Skeletal muscle satellite cell (primary cell): ENCODE data around the gene WSB1.

Experiments
- H3K27me3 ChIP-seq: 2 replicates; pipeline ENCODE4 v1.7.0; 2013; ENCODE audit warnings: low read length; ENCODE audit not compliant: control insufficient read depth, insufficient read depth
- H3K36me3 ChIP-seq: 2 replicates; pipeline ENCODE4 v1.7.0; 2013; ENCODE audit warnings: mild to moderate bottlenecking, control low read depth, low read length; ENCODE audit not compliant: insufficient read depth
- H3K4me1 ChIP-seq: 2 replicates; pipeline ENCODE4 v1.7.0; 2013; ENCODE audit warnings: low read length; ENCODE audit not compliant: control insufficient read depth, insufficient read depth
- H3K4me2 ChIP-seq: 2 replicates; pipeline ENCODE4 v1.7.0; 2013; ENCODE audit warnings: mild to moderate bottlenecking, low read length
- H3K4me3 ChIP-seq: 2 replicates; pipeline ENCODE4 v1.7.0; 2013; ENCODE audit warnings: low read length
- H3K9ac ChIP-seq: 2 replicates; pipeline ENCODE4 v1.7.0; 2013; ENCODE audit warnings: mild to moderate bottlenecking, low read depth, low read length, moderate library complexity
- H3K9me3 ChIP-seq: replicated peaks from 2 replicates; pipeline ENCODE4 v1.7.0; 2013; ENCODE audit warnings: mild to moderate bottlenecking, control low read depth, low read length

Gene WSB1

GRCh38 chr17:27296428-27296979, 2.6 kb downstream of the WSB1 start:
- Histone ChIP-seq H3K9me3 (no peaks in the 10 kb centered on the region), H3K4me3 (peak overlapping the region; percentile 97), H3K4me1 (peaks cover 21% of the 10 kb centered on the region), H3K27me3 (no peaks in the 10 kb centered on the region), H3K9ac (peak overlapping the region; percentile 99), H3K4me2 (peak overlapping the region; percentile 80), H3K36me3 (peaks cover 5% of the 10 kb centered on the region)

DNA sequence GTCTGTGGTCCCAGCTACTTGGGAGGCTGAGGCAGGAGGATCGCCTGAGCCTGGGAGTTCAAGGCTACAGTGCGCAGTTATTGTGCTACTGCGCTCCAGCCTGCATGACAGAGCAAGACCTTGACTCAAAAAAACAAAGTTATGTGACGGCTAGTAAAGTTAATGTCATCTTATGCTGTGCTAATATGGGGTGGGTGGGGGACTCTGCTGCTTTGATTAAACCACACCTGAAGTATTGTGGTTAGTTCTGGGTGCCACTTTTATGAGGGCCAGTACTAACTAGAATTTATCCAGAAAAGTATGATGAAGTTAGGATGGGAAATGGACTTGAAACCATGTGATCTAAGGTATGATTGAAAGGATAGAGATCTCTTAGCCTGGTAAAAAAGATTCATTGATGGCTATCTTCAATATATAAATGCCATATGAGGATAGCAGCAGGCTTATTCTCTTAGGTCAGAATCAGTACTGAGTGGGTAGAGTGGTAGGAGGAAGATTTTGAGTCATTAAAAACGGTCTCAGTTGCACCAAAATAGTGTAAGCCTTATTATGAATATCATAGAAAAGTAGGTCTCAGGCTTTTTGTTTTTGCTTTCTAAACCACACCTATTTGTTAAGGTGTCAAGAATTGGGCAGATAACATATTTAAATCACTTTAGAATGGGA, 5.6 kb downstream of the WSB1 start:
- Histone ChIP-seq H3K9ac (no peak overlapping the region), H3K4me1 (peaks cover 15% of the 10 kb centered on the region), H3K4me3 (no peak overlapping the region), H3K4me2 (no peak overlapping the region), H3K9me3 (no peaks in the 10 kb centered on the region), H3K27me3 (no peaks in the 10 kb centered on the region), H3K36me3 (peaks cover 15% of the 10 kb centered on the region)

DNA sequence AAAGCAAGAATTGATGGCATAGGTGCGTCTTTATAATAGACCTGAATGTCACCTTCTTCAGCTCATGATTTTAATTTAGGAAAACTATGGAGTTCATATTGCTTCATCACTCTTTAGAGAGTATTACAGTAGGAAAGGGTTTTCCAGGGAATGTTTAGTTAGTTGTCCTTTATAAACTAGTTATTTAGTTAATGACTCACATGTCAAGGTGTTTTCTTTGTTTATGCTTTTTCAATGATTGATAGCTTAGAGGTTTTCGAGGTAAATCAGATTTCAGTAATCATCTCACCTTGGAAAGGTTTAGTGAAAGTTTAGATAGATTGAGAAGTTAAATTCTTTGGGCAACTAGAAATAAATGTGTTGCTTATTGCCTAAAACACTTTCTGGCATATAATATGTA, 9.8 kb downstream of the WSB1 start:
- H3K4me2 ChIP-seq = no peak overlapping the region
- H3K4me1 ChIP-seq = peaks cover 3% of the 10 kb centered on the region
- H3K4me3 ChIP-seq = no peak overlapping the region
- no peaks in the 10 kb centered on the region for H3K27me3 ChIP-seq
- H3K36me3 ChIP-seq = peaks cover 49% of the 10 kb centered on the region
- H3K9me3 ChIP-seq = no peaks in the 10 kb centered on the region
- no peak overlapping the region for H3K9ac ChIP-seq

DNA sequence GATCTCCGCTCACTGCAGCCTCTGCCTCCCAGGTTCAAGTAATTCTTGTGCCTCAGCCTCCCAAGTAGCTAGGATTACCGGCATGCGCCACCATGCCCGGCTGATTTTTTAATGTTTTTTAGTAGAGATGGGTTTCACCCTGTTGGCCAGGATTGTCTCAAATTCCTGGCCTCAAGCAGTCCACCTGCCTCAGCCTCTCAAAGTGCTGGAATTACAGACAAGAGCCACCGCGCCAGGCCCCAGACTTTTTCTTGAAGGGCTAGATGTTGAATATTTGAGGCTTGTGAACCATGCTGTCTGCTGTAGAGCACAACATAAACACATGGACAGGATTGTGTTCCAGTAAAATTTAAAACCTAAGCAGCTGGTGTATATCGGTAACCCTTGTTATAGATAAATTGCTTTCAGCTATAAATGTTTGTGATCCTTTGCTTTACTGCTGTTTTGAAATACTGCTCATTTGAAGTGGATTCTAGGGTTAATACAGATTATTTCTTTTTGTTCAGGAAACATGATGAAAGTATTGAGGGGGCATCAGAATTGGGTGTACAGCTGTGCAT, 12.4 kb downstream of the WSB1 start:
- H3K4me3 ChIP-seq = no peak overlapping the region
- H3K36me3 ChIP-seq = peaks cover 74% of the 10 kb centered on the region

GRCh38 chr17:27310565-27311110, 16.7 kb downstream of the WSB1 start:
- Histone ChIP-seq H3K9me3 (no peaks in the 10 kb centered on the region), H3K4me2 (no peak overlapping the region), H3K4me3 (no peak overlapping the region), H3K36me3 (peaks cover 92% of the 10 kb centered on the region), H3K27me3 (no peaks in the 10 kb centered on the region), H3K4me1 (peaks cover 11% of the 10 kb centered on the region), H3K9ac (no peak overlapping the region)

More for the DNA sequence above, 12.4 kb downstream of the WSB1 start:
- Histone ChIP-seq H3K4me2 (no peak overlapping the region), H3K4me1 (no peaks in the 10 kb centered on the region), H3K9ac (no peak overlapping the region), H3K27me3 (no peaks in the 10 kb centered on the region), H3K9me3 (no peaks in the 10 kb centered on the region)

- Histone ChIP-seq H3K4me2 (no peak overlapping the region), H3K9ac (no peak overlapping the region), H3K4me1 (peaks cover 12% of the 10 kb centered on the region), H3K9me3 (no peaks in the 10 kb centered on the region), H3K4me3 (no peak overlapping the region), H3K36me3 (peaks cover 84% of the 10 kb centered on the region), H3K27me3 (no peaks in the 10 kb centered on the region)
These were observed 19.4 kb downstream of the WSB1 start for GRCh38 chr17:27313301-27313700.

- no peaks in the 10 kb centered on the region for H3K9me3 ChIP-seq
- H3K36me3 ChIP-seq = peaks cover 77% of the 10 kb centered on the region
- no peaks in the 10 kb centered on the region for H3K27me3 ChIP-seq
- H3K9ac ChIP-seq = peak overlapping the region; percentile 56
- peaks cover 12% of the 10 kb centered on the region for H3K4me1 ChIP-seq
- no peak overlapping the region for H3K4me2 ChIP-seq
- H3K4me3 ChIP-seq = no peak overlapping the region
These were observed 21.4 kb downstream of the WSB1 start for GRCh38 chr17:27315322-27315721.

DNA sequence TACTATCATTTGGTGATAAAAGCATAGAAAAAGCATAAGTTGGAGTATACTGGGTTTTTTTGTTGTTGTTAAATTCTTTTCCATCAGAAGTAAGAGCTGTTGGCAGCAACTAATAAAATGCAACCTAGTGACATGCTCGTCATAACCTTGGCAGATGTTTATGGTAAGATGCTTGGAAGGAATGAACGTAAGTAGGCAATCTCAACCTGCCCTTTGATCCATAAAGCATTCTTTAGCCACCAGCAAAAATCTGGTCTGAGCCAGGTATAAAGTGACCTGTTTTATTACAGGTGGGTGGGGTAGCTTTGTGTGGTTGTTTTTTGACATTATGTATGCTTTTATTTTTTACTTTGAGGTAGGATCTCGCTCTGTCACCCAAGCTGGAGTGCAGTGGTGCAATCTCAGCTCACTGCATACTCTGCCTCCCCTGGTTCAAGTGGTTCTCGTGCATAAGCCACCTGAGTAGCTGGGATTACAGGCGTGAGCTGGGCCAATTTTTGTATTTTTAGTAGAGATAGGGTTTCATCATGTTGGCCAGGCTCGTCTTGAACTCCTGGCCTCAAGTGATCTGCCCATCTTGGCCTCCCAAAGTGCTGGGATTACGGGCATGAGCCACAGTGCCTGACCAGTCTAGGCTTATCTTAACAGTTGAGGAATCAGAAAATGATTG, 22.0 kb downstream of the WSB1 start:
- Histone ChIP-seq H3K27me3 (no peaks in the 10 kb centered on the region), H3K9me3 (no peaks in the 10 kb centered on the region), H3K36me3 (peaks cover 70% of the 10 kb centered on the region), H3K9ac (peak overlapping the region; percentile 25), H3K4me2 (no peak overlapping the region), H3K4me1 (peaks cover 12% of the 10 kb centered on the region), H3K4me3 (no peak overlapping the region)

DNA sequence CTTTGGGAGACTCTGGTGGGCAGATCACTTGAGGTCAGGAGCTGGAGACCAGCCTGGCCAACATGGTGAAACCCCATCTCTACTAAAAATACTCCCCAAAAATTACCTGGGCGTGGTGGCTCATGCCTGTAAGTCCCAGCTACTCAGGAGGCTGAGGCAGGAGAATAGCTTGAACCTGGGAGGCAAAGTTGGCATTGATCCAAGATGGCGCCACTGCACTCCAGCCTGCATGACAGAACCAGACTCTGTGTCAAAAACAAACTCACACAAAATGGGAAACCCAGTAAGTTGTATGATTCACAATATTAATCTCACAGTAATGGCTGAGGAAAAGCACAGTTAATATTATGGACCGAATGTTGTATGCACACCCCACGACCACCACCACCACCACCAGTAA, 24.3 kb downstream of the WSB1 start:
- no peak overlapping the region for H3K9ac ChIP-seq
- H3K4me1 ChIP-seq = peaks cover 17% of the 10 kb centered on the region
- H3K27me3 ChIP-seq = no peaks in the 10 kb centered on the region
- H3K4me2 ChIP-seq = no peak overlapping the region
- no peak overlapping the region for H3K4me3 ChIP-seq
- no peaks in the 10 kb centered on the region for H3K9me3 ChIP-seq
- H3K36me3 ChIP-seq = peaks cover 48% of the 10 kb centered on the region

- H3K4me1 ChIP-seq = peaks cover 19% of the 10 kb centered on the region
- no peak overlapping the region for H3K4me3 ChIP-seq
- no peaks in the 10 kb centered on the region for H3K9me3 ChIP-seq
- H3K27me3 ChIP-seq = no peaks in the 10 kb centered on the region
- no peak overlapping the region for H3K9ac ChIP-seq
- peaks cover 44% of the 10 kb centered on the region for H3K36me3 ChIP-seq
- no peak overlapping the region for H3K4me2 ChIP-seq
These were observed 24.7 kb downstream of the WSB1 start for GRCh38 chr17:27318633-27319032.

DNA sequence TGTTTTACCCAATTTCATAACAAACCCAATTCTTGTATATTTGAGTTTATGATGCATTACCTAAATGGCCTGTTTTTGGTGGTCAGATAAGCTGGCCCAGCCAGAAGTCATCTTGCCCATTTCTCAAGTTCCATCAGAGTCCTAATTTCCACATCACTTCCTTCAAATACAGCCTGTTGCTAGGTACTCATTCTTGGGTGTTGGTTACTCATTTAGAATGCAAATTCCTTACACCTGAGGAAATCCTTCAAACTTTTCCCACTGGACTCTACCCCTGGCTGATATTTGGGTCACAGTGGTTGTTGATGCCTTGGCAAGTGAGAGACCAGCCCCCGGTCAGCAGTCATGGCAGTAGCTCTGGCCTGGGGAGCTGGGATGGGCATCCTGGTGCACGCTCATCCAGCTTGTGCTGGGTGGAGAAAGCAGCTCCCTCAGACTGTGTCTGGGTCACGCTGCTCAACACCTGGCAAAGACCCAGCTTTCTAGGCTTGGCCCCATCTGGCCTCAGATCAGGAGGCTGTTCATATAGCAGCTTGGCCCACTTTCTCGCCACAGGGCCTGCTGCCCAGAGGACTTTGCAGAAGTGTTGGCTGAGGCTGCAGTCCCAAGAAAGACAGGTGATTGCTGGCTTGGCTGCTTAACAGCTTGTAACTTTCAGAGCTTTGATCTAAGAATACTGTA, 25.8 kb downstream of the WSB1 start:
- no peak overlapping the region for H3K4me2 ChIP-seq
- no peak overlapping the region for H3K4me3 ChIP-seq
- no peaks in the 10 kb centered on the region for H3K27me3 ChIP-seq
- no peak overlapping the region for H3K9ac ChIP-seq
- H3K9me3 ChIP-seq = no peaks in the 10 kb centered on the region
- peaks cover 18% of the 10 kb centered on the region for H3K4me1 ChIP-seq
- H3K36me3 ChIP-seq = peaks cover 34% of the 10 kb centered on the region
